ENCODE measurements around the gene POU6F2.
"Not testable (repeated sequence)": the region's sequence is repeated elsewhere in the genome, so short reads cannot be mapped to it uniquely, and the experiment has no call there.

Gene POU6F2

DNA sequence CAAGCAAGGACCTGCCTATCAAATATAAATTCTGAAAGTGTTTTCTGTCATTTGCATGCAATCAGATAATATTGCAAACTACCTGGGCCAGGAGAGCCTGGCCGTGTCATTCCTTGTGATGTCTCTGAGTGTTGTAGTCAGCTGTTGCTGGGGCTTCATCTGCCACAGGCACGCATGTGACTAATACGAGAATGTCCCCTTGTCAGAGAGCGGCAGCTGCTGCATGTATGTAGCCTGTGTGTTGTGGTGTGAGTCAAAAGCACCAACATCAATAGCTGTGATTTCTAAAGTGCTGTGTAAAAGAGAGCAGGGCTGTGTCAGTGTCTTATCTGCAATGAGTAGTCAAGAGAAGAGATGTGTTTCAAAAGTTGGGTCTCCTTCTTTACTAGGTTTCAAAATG is 155.4 kb downstream of the POU6F2 start:
- DNase-seq, result no peak

GRCh38 chr7:39137480-39137879 is 159.8 kb downstream of the POU6F2 start:
- no peak for DNase-seq

DNA sequence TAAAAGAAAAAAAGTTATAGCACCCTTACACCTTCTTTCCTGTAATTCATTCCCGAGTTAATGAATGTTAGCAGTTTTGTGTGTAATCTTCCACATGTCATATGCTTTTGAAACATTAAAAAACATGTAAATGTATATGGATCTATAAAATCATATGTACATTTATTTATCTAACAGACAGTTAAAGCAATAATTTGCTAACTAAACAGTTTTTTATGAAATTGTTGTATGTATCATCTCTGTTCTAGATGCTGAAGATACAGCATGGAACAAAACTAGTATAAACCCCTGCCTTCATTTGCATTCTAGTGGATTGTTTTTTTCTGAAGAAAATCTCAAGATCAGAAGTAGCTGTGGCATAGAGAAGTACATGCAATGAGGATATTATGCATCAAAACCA is 165.0 kb downstream of the POU6F2 start:
- no peak for DNase-seq

GRCh38 chr7:39144420-39144819 is 166.7 kb downstream of the POU6F2 start:
- DNase-seq, result no peak

DNA sequence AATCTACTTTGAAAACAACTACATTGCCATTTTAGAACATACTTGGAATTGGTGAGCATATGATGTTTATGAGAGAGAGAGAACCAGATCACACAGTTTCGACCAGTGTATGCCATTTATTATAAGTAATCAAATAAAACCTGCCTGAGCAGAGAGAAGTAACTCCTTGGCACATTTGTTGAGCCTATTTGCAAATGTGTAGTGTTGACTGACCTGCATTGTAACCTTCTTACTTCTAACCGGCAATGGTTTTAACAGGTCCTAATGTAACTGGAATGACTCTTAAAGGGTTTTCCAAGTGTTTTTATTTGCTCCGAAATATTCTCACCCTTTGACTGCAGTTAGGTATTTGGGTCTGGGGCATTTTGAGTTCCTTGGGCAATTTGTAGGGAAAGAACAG is 167.6 kb downstream of the POU6F2 start:
- no peak for DNase-seq

DNA sequence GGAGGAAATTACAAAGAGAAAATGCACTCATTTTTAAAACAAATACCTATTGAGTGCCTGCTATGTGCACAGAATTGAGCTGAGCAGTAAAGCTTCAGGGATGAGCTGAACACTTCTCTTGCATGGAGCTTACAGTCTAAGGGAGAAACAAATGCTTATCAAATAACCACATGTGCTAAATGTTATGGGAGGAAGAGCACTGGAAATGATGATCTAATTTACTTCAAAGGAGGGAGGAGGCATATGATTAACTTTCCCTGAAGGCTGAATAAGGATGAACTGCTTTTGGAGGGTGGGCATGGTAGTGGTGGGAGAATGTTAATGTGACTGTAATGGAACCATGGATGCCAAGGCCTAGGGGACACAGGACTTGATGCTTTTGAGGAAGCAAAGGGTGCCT is 168.2 kb downstream of the POU6F2 start:
- no peak for DNase-seq

- no peak for DNase-seq
Observed at GRCh38 chr7:39152701-39153100, 175.0 kb downstream of the POU6F2 start.

DNA sequence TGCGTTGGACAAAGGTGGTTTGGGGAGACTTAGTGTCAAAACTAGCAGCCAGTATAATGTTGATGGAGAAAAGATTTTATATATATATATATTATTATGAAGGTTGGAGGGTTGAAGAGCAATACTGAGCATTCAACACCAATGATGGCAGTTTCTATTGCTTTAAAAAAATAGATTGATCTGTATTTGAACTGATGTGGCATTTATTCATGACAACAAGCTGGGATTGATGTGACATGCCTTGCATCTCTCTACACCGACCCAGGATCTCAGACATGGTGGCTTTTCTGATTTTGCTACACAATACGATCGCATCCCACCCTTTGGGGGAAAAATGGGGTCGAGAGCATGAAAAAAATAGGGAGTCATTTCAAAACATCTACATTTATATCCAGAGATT is 175.4 kb downstream of the POU6F2 start:
- no peak for DNase-seq

- DNase-seq, result no peak
Observed at GRCh38 chr7:39153647-39154046, 175.9 kb downstream of the POU6F2 start.

- no peak for DNase-seq
Observed at GRCh38 chr7:39154815-39155214, 177.1 kb downstream of the POU6F2 start.

DNA sequence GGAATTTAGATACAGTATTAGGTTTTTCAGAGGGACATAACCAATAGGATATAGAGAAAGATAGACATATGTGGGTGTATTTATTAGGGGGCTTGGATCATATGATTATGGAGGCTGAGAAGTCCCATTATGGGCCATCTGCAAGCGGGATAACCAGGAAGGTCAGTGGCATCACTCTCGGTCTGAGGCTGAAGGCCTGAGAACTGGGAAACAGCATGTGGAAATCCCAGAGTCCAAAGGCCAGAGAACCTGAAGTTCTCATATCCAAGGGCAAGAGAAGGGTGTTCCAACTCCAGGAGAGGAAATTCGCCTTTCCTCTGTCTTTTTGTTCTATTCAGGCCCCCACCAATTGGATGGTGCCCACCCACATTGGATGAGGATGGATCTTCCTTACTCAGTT is 180.7 kb downstream of the POU6F2 start:
- no peak for DNase-seq

GRCh38 chr7:39161903-39162302 is 184.2 kb downstream of the POU6F2 start:
- no peak for DNase-seq

DNA sequence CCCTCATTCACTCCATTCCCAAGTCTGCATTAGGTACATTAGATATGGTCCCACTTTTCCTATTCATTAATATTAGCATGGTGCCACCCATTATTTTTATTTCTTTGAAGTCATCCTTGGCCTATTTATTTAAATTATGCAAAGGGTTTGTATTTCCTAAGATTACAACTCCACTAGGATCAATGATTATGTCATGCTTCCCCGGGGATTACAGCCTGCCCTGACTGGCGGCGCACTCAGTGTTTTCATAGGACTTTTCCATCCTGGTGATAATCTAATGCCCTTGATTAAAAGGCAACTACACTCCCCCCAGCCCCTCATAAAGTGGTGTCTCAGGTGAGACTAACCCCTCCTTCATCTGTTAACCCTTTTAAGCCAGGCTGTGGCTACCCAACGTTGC is 187.2 kb downstream of the POU6F2 start:
- no peak for DNase-seq

- DNase-seq, result no peak
Observed at GRCh38 chr7:39168403-39169098, 190.8 kb downstream of the POU6F2 start.

DNA sequence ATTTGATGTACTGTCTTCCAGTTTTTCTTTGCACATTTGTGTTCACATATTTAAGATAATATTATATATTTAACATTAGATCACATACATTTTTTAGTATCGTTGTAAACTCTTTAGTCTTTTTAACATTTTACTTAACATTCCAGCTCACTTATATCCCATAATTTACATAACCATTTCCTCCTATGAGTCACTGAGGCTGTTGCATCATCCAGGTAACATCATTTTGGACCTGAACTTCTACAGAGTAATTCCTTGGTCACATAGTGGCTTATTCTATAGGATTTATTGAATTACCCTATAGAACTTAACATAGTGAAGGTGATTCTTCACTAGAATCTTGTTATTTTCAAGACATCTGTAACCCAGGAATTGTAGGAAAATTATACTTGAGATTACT is 194.4 kb downstream of the POU6F2 start:
- DNase-seq, result no peak

DNA sequence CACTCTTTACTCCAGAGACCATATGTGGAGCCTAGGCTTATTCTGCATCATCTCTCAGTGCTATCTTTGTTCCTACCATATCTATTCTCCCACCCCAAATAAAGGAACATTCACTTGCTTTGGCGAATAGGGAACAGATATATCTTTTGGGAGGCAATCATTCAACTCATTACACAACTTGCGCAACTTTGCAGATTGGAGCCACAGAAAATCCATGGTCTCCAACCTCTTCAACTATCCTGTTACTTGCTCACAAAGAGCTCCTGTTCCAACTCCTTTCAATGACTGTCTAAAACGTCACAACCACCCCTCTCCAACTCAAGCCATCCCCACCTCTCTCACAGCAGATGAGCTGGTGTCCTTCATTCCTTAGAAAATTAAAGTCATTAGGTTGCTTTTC is 203.7 kb downstream of the POU6F2 start:
- no peak for DNase-seq

DNA sequence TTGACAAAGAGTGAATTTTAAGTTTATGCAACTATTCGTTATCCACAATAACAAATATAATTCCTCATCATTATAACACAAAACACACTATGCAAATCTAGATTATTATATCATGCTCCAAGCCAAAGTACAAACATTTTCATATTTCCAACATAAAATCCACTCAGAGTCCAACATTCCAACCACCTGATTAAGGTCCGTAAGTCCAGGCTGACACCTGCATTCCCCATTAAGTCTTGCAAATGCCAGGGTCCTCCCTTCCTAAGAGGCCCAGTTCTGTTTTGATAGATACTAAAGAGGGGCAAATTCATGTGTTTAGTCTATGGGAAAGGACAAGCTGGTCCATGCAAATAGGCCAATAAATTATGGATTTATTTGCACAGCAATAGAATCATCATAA is 206.1 kb downstream of the POU6F2 start:
- DNase-seq, result no peak

GRCh38 chr7:39184391-39184790 is 206.7 kb downstream of the POU6F2 start:
- no peak for DNase-seq

DNA sequence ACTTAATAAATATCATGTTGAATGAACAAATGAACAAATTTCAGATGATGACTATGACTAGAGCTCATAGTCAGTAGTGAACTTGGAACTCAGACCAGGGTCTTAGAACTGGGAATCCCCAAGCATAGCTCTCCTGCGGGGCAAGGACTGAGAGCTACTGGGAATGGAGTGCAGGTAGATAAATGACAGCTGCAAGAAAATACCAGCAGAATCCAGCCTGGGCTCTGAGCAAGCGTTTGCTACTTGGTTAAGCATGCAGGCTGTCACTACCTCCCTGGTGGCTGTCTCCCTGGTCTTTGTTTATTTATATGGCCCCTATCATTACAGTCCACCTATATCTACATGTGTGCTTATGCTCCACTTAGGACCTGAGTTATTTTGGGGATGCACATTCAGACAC is 208.4 kb downstream of the POU6F2 start:
- no peak for DNase-seq

DNA sequence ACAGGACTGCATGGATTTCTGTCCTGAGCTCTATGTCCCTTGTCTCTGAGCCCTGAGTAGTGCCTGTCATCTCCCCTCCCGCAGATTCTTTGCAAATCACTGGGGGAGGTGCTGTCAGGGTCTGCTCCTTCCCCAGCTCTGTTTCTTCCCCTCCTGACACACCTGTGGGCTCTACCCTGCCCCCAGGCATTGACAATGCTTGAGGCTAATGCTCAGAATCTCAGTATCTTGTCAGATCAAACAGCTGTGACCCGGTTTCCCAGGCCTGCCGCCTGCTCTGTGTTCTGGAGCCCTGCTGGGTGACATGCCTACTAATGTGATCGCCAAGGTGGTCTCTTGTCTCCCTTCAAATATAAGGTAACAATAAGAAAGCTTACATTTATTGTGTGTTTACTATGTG is 209.0 kb downstream of the POU6F2 start:
- no peak for DNase-seq

DNA sequence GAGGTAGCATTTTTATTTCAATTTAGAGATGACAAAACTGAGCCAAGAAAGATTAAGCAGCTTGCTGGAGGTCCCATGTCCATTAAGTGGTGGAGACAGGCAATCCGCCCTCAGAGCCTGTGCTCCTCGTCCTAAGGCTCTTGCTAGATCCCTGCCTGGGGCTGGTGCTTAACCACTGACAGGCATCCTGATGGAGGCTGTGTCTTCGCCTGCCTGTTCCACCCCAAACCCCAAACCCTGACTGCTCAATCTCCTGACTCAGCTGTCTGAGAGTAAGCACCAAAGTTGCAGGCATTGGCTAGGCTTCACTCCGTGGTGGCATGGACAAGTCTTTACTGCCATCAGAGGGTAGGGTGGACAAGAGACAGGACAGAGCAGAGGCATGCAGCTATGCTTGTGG is 209.4 kb downstream of the POU6F2 start:
- no peak for DNase-seq

DNA sequence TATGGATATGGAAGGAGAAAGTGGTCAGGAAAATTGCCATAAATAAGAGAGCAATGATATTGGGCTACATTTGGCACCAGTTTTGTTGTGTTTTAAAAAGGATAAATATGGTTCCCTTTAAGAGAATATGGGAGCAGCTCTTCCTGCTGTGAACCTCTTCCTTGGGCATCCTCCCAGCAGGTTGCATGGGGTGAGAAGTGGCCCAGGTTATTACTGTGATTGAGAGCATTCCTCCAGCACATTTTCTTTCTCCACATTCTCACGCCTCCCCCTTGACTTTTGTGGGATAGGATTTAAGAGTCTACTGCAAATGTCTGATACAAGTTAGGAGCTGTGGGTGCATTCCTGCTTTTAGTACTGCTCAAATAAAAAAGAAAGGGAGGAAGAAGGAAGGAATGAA is 214.8 kb downstream of the POU6F2 start:
- DNase-seq, result no peak

DNA sequence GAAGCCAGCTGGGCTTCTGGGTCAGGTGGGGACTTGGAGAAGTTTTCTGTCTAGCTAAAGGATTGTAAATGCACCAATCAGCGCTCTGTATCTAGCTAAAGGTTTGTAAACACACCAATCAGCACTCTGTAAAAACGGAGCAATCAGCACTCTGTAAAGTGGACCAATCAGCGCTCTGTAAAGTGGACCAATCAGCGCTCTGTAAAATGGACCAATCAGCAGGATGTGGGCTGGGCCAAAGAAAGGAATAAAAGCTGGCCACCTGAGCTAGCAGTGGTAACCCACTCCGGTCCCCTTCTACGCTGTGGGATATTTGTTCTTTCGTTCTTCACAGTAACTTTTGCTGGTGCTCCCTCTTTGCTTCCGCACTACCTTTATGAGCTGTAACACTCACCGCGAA is 216.7 kb downstream of the POU6F2 start:
- not testable (repeated sequence) for DNase-seq

DNA sequence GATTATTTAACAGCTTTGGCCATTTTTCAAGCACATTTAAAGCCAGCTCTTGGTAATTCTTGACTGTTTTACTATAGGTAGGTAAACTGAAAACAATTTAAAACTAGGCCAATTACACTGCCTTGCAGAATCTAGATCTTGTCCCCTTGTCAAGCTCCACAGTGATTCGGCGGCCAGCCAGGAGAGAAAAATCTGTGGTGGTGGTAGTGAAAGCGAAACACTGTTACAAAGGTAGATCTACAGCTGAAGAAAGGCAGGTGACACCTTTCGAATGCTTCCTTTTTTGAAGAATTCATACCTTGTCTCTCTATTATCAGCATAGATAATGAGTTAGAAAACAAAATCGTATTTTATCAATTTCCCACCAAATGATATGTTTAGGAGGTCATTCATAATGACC is 218.3 kb downstream of the POU6F2 start:
- DNase-seq, result no peak

GRCh38 chr7:39197831-39198230 is 220.1 kb downstream of the POU6F2 start:
- DNase-seq, result no peak

GRCh38 chr7:39198556-39198955 is 220.8 kb downstream of the POU6F2 start:
- no peak for DNase-seq
